ENCODE measurements around the gene MAP3K5. TPM values are rescaled to one million over a fixed set of nuclear protein-coding genes. Genes with fewer than 3 reads are reported as not detected.
A peak's percentile ranks its signal among the peaks of the same experiment; 100 is the strongest.

MAP3K5 gene
- total and polyA plus RNA-seq, 9 of the 15 experiments (the other 6 are each of a cell fraction or from before 2014, with no cell fraction given), result 2.2 to 13.0 (median 9.9) TPM

DNA sequence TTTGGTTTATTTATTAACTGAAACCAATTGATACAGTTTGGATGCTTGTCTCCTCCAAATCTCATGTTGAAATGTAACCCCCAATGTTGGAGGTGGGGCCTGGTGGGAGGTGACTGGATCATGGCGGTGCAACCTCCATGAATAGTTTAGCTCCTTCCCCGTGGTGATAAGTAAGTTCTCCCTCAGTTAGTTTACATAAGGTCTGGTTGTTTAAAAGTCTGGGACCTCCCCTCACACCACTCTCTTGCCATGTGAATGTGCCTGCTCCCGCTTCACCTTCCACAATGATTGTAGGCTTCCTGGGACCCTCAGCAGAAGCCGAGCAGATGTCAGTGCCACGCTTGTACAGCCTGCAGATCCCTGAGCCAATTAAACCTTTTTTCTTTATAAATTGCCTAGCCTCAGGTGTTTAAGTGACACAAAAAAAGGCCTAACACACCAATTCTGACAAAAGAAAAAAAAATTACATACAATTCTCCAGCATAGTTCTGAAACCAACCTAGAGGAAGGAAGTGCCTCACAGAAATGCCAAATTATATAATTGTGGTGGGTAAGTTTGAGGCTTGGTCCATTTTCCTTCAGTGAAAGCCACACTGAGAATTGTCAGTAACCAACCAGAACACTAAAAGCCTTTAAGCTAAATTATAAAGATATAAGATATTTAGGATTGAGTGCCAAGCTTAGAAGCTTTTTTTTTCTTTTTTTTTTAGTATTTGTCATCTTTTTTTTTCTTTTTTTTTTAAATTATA, 257.1 kb downstream of the MAP3K5 start (continued):
- TF ChIP-seq MYBL2 (IDR thresholded peaks at IDR 0.05; ENCODE audit: low read depth) (no peak), MYBL2 (CRISPR knock-in tag; IDR thresholded peaks at IDR 0.05; ENCODE audit: borderline replicate concordance) (no peak), ZNF121 (CRISPR knock-in tag; conservative IDR thresholded peaks at IDR 0.05) (no peak), GABPB2 (CRISPR knock-in tag; conservative IDR thresholded peaks at IDR 0.05) (no peak), ZNF551 (CRISPR knock-in tag; IDR thresholded peaks at IDR 0.05) (no peak), BRD9 (IDR thresholded peaks at IDR 0.05; ENCODE audit: low read depth, partially characterized antibody) (no peak), ZNF175 (CRISPR knock-in tag; IDR thresholded peaks at IDR 0.05; ENCODE audit: low read depth) (no peak)
- TF ChIP-seq, protein P1, sequence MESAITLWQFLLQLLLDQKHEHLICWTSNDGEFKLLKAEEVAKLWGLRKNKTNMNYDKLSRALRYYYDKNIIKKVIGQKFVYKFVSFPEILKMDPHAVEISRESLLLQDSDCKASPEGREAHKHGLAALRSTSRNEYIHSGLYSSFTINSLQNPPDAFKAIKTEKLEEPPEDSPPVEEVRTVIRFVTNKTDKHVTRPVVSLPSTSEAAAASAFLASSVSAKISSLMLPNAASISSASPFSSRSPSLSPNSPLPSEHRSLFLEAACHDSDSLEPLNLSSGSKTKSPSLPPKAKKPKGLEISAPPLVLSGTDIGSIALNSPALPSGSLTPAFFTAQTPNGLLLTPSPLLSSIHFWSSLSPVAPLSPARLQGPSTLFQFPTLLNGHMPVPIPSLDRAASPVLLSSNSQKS (CRISPR knock-in tag; IDR thresholded peaks at IDR 0.05), result no peak

- H3K27ac ChIP-seq (ENCODE audit: extremely low read depth, low read depth, low read length), result no peak overlapping the region
- ATAC-seq (no peak), FAIRE-seq (no peak), DNase-seq (ENCODE audit: extremely low read depth in 1 of 4, low spot score in 3 of 4) (no peak)
- POLR2A ChIA-PET, result interaction anchor here (0.6 to 1.1 kb wide), 3 partner anchors 11 to 44 kb away, joined by 3 to 6 read pairs (median 4); no protein-coding TSS in a partner anchor
- intact Hi-C loops (cut with micrococcal nuclease) (no loop called here), in situ Hi-C loops (cut with MboI) (loop anchor here (25.0 kb wide), 1 partner anchor 197 kb away; no protein-coding TSS in a partner anchor)
- H3K9ac ChIP-seq (ENCODE audit: insufficient read depth in 1 of 2, low read depth in 2 of 2, low read length in 2 of 2), result no peak overlapping the region
- no peaks in the 10 kb centered on the region for H3K9me1 ChIP-seq (ENCODE audit: control insufficient read depth, insufficient read depth, low read length)
- TF ChIP-seq RNF2 (IDR thresholded peaks at IDR 0.05) (0 out of 2 replicates have a peak, but pooled peaks have one; percentile 14), STAT5A (IDR thresholded peaks at IDR 0.05; ENCODE audit: borderline replicate concordance, low read length) (no peak), NR1H2 (CRISPR knock-in tag; IDR thresholded peaks at IDR 0.05) (0 out of 2 replicates have a peak, but pooled peaks have one; percentile 46), CBX8 (IDR thresholded peaks at IDR 0.05; ENCODE audit: borderline replicate concordance, extremely low read depth, low read depth, low read length, poor library complexity, severe bottlenecking) (peak; percentile 94), ZNF134 (CRISPR knock-in tag; conservative IDR thresholded peaks at IDR 0.05) (peak; percentile 97)
- no peak overlapping the region for H2AFZ ChIP-seq (ENCODE audit: low read depth, low read length)
- BruUV-seq (replicated peaks), result no TSS peak
- H3K4me2 ChIP-seq (ENCODE audit: insufficient read depth, low read length), result no peak overlapping the region
- CTCF ChIA-PET (ENCODE audit: low intra/inter-chr PET ratio), result no interaction called here
- H3K27me3 ChIP-seq (ENCODE audit: control insufficient read depth in 2 of 2, insufficient read depth in 2 of 2, low read length in 2 of 2), result peaks cover 10 to 23% of the 10 kb centered on the region in 2 experiments; a peak in 4 of 5 replicates
- no peaks in the 10 kb centered on the region for H4K20me1 ChIP-seq (replicated peaks; ENCODE audit: control insufficient read depth, insufficient read depth, low read length)
- H3K36me3 ChIP-seq (ENCODE audit: control insufficient read depth, insufficient read depth, low read length), result no peaks in the 10 kb centered on the region
- H3K4me1 ChIP-seq (replicated peaks in 1 of 2; ENCODE audit: control insufficient read depth in 2 of 2, insufficient read depth in 2 of 2, low read length in 2 of 2), result no peaks in the 10 kb centered on the region
- WGBS (ENCODE audit: insufficient coverage, low coverage, missing lambda C conversion rate), result 31% methylated on average over 3 of the region's 3 CpGs
- no peaks in the 10 kb centered on the region for H3K79me2 ChIP-seq (ENCODE audit: control insufficient read depth, insufficient read depth, low read length)
- no peak overlapping the region for H3K4me3 ChIP-seq
- no peaks in the 10 kb centered on the region for H3K9me3 ChIP-seq (replicated peaks; ENCODE audit: control insufficient read depth, insufficient read depth, low read depth, low read length)
Observed at GRCh38 chr6:136534268-136534667, 258.0 kb downstream of the MAP3K5 start.
